Osteoblast (primary cell): ENCODE measurements around the gene ECHDC1. TPM values are rescaled to one million over a fixed set of nuclear protein-coding genes. Genes with fewer than 3 reads are reported as not detected.

Experiments used
- DNase-seq: peaks from one replicate; pipeline ENCODE4 v3.0.0; 2011; ENCODE audit warnings: low spot score, mixed read lengths; ENCODE audit not compliant: insufficient read length; ENCODE audit errors: missing footprints
- H2AFZ ChIP-seq: 2 replicates; pipeline ENCODE4 v1.6.0; 2011; ENCODE audit warnings: mild to moderate bottlenecking, low read length
- H3K27ac ChIP-seq: 2 replicates; pipeline ENCODE4 v1.5.1; 2011; ENCODE audit warnings: mild to moderate bottlenecking, low read depth, low read length, moderate library complexity
- H3K27me3 ChIP-seq: 2 replicates; pipeline ENCODE4 v1.6.0; 2012; ENCODE audit warnings: mild to moderate bottlenecking, control low read depth, inconsistent platforms, low read length, moderate library complexity; ENCODE audit not compliant: insufficient read depth
- H3K36me3 ChIP-seq: 2 replicates; pipeline ENCODE4 v1.5.1; 2011; ENCODE audit warnings: mild to moderate bottlenecking, low read length, control low read depth, moderate library complexity; ENCODE audit not compliant: insufficient read depth
- H3K4me1 ChIP-seq: 2 replicates; pipeline ENCODE4 v1.5.1; 2011; ENCODE audit warnings: mild to moderate bottlenecking, low read length, control low read depth, moderate library complexity; ENCODE audit not compliant: insufficient read depth
- H3K4me2 ChIP-seq: 2 replicates; pipeline ENCODE4 v1.6.0; 2011; ENCODE audit warnings: mild to moderate bottlenecking, low read length; ENCODE audit not compliant: insufficient read depth
- H3K4me3 ChIP-seq: fragments of 200-600 bp; sonication (generic); 3 replicates; pipeline ENCODE4 v1.5.1; 2012; ENCODE audit warnings: mild to moderate bottlenecking, low read length, inconsistent platforms; ENCODE audit not compliant: insufficient read depth
- H3K79me2 ChIP-seq: 2 replicates; pipeline ENCODE4 v1.6.0; 2012; ENCODE audit warnings: mild to moderate bottlenecking, low read length, control low read depth, inconsistent platforms; ENCODE audit not compliant: insufficient read depth
- H3K9me3 ChIP-seq: 2 replicates; pipeline ENCODE4 v1.5.1; 2011; ENCODE audit warnings: low read depth, low read length, control low read depth
- H4K20me1 ChIP-seq: 2 replicates; pipeline ENCODE4 v1.6.0; 2012; ENCODE audit warnings: mild to moderate bottlenecking, low read length, control low read depth; ENCODE audit not compliant: insufficient read depth
- total RNA-seq: library from RNA; depleted of rRNA; stranded (reverse); fragments of >200 nt; gene quantifications from 2 replicates; pipeline ENCODE4 v1.2.3, GENCODE V29; 2012
- TF ChIP-seq, protein P1 (sequence below): IDR thresholded peaks from 2 replicates; pipeline ENCODE4 v1.5.1; 2011; ENCODE audit warnings: mild to moderate bottlenecking, low read depth, low read length, moderate library complexity; ENCODE audit errors: extremely low read depth

The ECHDC1 gene
- total RNA-seq, 1 donor, result 67.0 TPM

- Histone ChIP-seq H3K27me3 (no peaks in the 10 kb centered on the region), H3K4me2 (no peak overlapping the region), H4K20me1 (no peaks in the 10 kb centered on the region), H3K9me3 (no peaks in the 10 kb centered on the region), H3K4me1 (peaks cover 9% of the 10 kb centered on the region), H3K4me3 (no peak overlapping the region), H3K27ac (no peak overlapping the region), H3K79me2 (no peaks in the 10 kb centered on the region), H3K36me3 (no peaks in the 10 kb centered on the region), H2AFZ (no peak overlapping the region)
- no peak for DNase-seq
- TF ChIP-seq, protein P1, sequence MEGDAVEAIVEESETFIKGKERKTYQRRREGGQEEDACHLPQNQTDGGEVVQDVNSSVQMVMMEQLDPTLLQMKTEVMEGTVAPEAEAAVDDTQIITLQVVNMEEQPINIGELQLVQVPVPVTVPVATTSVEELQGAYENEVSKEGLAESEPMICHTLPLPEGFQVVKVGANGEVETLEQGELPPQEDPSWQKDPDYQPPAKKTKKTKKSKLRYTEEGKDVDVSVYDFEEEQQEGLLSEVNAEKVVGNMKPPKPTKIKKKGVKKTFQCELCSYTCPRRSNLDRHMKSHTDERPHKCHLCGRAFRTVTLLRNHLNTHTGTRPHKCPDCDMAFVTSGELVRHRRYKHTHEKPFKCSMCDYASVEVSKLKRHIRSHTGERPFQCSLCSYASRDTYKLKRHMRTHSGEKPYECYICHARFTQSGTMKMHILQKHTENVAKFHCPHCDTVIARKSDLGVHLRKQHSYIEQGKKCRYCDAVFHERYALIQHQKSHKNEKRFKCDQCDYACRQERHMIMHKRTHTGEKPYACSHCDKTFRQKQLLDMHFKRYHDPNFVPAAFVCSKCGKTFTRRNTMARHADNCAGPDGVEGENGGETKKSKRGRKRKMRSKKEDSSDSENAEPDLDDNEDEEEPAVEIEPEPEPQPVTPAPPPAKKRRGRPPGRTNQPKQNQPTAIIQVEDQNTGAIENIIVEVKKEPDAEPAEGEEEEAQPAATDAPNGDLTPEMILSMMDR, result no peak
Observed at GRCh38 chr6:127381384-127381783, 38.0 kb upstream of the ECHDC1 start.

DNA sequence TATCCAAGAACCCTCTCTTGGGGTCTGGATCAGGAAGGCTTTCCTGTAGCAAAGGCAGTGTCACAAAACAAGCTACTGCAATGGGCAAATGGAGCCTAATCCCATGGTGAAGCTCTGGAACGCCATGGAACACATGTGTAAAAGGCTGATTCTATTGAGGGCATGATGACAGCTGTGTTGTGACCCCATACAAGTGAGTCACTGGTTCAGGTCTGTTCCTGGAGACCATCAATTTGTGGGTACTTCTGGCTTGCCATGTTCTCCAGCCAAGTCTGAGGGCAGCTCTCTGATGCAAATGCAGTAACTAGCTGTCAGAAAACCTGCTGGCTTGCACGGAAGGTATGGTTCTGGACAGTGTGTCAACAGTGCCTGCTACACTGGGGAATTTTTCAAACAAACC lies 33.3 kb upstream of the ECHDC1 start:
- DNase-seq, result no peak
- Histone ChIP-seq H4K20me1 (no peaks in the 10 kb centered on the region), H3K4me1 (no peaks in the 10 kb centered on the region), H3K4me3 (no peak overlapping the region), H3K4me2 (no peak overlapping the region), H3K27me3 (no peaks in the 10 kb centered on the region), H3K79me2 (no peaks in the 10 kb centered on the region), H3K27ac (no peak overlapping the region), H3K36me3 (no peaks in the 10 kb centered on the region), H2AFZ (no peak overlapping the region), H3K9me3 (no peaks in the 10 kb centered on the region)
- TF ChIP-seq, protein P1, result no peak

- DNase-seq, result peak; percentile 37
- H3K27me3 ChIP-seq, result no peaks in the 10 kb centered on the region
- H3K36me3 ChIP-seq, result no peaks in the 10 kb centered on the region
- no peak overlapping the region for H3K4me3 ChIP-seq
- TF ChIP-seq, protein P1, result no peak
- H3K27ac ChIP-seq, result peak overlapping the region; percentile 69
- no peaks in the 10 kb centered on the region for H3K79me2 ChIP-seq
- H3K4me1 ChIP-seq, result peaks cover 16% of the 10 kb centered on the region
- H4K20me1 ChIP-seq, result no peaks in the 10 kb centered on the region
- H3K4me2 ChIP-seq, result peak overlapping the region; percentile 48
- H3K9me3 ChIP-seq, result no peaks in the 10 kb centered on the region
- peak overlapping the region; percentile 34 for H2AFZ ChIP-seq
Observed at GRCh38 chr6:127367023-127367375, 23.6 kb upstream of the ECHDC1 start.

DNA sequence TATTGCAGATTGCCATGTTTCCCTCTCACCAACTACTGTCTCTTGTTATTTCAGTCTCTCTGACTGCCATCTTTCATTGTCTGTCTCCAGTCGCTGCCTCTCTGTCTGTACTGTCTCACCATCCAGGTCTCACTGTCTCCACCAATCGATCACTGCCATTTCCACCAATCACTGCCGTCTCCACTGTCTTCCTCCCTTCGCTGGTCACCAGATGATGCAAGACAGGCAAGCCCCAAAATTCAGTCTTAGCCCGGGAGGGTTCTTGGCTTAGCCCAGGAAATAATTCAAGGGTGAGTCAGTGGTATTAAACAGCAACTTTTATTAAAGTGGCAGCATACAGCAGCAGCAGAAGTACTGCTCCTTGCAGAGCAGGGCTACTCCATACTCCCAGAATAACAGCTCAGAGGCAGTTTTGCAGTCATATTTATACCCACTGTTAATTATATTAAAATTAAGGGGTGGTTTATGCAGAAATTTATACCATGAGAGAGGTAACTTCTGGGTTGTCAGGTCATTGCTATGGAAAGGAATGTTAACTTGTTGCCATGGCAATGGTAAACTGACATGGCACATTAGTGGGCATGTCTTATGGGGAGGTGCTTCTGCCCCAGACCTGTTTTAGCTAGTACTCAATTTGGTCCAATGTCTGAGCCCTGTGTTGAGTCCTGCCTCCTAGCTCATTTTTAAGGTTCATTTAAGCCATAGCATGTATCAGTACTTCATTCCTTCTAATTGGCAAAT lies 23.0 kb upstream of the ECHDC1 start:
- Histone ChIP-seq H4K20me1 (no peaks in the 10 kb centered on the region), H3K4me3 (peak overlapping the region; percentile 7), H3K4me1 (peaks cover 16% of the 10 kb centered on the region), H3K36me3 (no peaks in the 10 kb centered on the region), H3K9me3 (no peaks in the 10 kb centered on the region), H3K79me2 (no peaks in the 10 kb centered on the region), H3K4me2 (peak overlapping the region; percentile 48), H3K27ac (peak overlapping the region; percentile 69), H3K27me3 (no peaks in the 10 kb centered on the region), H2AFZ (peak overlapping the region; percentile 86)
- TF ChIP-seq, protein P1, result no peak
- DNase-seq, result peak; percentile 94
